ENCODE data around the gene NCAM2.

DNA sequence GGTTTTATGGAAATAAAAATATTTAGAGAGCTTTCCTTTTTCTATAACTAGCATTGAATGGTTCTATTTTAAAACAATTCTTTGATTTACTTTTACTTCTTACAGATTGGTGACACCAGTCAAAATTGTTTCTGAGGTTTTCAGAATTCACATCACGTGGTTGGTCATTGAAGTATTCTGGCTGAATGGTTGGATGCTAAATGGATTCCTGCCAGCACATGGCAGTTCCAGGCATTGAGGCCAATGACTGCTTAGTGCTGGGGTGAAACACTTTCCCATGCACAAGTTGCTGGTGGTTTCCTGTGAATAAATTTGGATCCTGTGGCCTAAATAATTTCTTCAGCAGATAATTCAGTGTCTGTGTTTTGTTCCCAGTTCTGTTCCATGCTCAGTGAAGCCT is 20.6 kb downstream of the NCAM2 start:
- TF ChIP-seq, protein P1, sequence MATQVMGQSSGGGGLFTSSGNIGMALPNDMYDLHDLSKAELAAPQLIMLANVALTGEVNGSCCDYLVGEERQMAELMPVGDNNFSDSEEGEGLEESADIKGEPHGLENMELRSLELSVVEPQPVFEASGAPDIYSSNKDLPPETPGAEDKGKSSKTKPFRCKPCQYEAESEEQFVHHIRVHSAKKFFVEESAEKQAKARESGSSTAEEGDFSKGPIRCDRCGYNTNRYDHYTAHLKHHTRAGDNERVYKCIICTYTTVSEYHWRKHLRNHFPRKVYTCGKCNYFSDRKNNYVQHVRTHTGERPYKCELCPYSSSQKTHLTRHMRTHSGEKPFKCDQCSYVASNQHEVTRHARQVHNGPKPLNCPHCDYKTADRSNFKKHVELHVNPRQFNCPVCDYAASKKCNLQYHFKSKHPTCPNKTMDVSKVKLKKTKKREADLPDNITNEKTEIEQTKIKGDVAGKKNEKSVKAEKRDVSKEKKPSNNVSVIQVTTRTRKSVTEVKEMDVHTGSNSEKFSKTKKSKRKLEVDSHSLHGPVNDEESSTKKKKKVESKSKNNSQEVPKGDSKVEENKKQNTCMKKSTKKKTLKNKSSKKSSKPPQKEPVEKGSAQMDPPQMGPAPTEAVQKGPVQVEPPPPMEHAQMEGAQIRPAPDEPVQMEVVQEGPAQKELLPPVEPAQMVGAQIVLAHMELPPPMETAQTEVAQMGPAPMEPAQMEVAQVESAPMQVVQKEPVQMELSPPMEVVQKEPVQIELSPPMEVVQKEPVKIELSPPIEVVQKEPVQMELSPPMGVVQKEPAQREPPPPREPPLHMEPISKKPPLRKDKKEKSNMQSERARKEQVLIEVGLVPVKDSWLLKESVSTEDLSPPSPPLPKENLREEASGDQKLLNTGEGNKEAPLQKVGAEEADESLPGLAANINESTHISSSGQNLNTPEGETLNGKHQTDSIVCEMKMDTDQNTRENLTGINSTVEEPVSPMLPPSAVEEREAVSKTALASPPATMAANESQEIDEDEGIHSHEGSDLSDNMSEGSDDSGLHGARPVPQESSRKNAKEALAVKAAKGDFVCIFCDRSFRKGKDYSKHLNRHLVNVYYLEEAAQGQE (IDR thresholded peaks at IDR 0.05; ENCODE audit: borderline replicate concordance): no peak
- TF ChIP-seq TAF1 (IDR thresholded peaks at IDR 0.05; ENCODE audit: low read depth): no peak
- no peak for TF ChIP-seq SMC3 (conservative IDR thresholded peaks at IDR 0.05; ENCODE audit: poor library complexity)
- TF ChIP-seq, protein P2, sequence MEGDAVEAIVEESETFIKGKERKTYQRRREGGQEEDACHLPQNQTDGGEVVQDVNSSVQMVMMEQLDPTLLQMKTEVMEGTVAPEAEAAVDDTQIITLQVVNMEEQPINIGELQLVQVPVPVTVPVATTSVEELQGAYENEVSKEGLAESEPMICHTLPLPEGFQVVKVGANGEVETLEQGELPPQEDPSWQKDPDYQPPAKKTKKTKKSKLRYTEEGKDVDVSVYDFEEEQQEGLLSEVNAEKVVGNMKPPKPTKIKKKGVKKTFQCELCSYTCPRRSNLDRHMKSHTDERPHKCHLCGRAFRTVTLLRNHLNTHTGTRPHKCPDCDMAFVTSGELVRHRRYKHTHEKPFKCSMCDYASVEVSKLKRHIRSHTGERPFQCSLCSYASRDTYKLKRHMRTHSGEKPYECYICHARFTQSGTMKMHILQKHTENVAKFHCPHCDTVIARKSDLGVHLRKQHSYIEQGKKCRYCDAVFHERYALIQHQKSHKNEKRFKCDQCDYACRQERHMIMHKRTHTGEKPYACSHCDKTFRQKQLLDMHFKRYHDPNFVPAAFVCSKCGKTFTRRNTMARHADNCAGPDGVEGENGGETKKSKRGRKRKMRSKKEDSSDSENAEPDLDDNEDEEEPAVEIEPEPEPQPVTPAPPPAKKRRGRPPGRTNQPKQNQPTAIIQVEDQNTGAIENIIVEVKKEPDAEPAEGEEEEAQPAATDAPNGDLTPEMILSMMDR (IDR thresholded peaks at IDR 0.05; ENCODE audit: poor library complexity, severe bottlenecking): no peak
- no peak for TF ChIP-seq POLR2AphosphoS5 (IDR thresholded peaks at IDR 0.05)
